Fibroblast of skin of scalp (primary cell): ENCODE data around the gene UGT3A2. TPM values are rescaled to one million over a fixed set of nuclear protein-coding genes. Genes with fewer than 3 reads are reported as not detected.

Source experiments
- DNase-seq: peaks from one replicate; pipeline ENCODE4 v3.0.0-alpha.2; 2013
- polyA plus RNA-seq, 2 experiments: library from polyadenylated mRNA; unstranded; fragments of 120-200 nt; gene quantifications; one replicate each; pipeline ENCODE4 v1.2.1, GENCODE V29; 2013; ENCODE audit not compliant: insufficient read length in 2 of 2

The UGT3A2 gene
- polyA plus RNA-seq (2013, experiment 1 of 2; ENCODE audit: insufficient read length) = 0.13 TPM
- polyA plus RNA-seq (2013, experiment 2 of 2; ENCODE audit: insufficient read length) = 0.25 TPM

- no peak for DNase-seq
These were observed at the start of gene UGT3A2 for GRCh38 chr5:36066540-36067210. Gene UGT3A2, minus strand, starts transcription at chr5:36066882. Its CDS starts 93 bp downstream, at chr5:36066789.

- no peak for DNase-seq
These were observed 44.6 kb upstream of the UGT3A2 start for GRCh38 chr5:36111238-36111637.

DNA sequence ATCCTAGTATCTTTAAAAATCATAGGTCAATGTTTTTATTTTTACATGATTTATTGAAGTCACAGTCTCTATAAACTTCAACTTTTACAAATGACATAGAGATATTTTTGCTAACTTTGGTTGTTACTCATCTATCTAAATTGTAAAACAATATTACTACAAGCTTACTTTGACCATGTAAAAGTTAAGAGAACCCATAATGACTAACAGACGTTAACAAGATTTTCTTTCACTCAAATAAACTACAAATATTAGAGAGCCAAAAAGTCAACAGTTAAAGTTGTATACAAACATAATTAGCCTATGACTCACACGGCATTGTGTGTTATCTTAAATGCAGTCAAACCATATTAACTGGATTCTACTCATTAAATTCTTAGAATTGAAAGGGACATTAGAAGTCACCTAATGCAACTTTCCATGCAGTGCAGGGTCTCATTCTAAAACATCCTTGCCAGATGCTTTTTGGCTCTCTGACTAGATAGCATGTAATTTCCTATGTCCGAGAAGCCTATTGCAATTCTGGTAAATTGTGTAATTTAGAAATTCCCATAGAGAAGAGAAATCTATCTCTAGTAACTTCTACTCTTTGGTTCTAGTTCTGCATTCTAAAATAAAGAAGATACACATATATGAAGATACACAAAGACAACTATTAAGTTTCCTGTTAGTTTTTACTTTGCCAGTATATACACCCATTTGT lies 42.2 kb upstream of the UGT3A2 start:
- DNase-seq = no peak

- no peak for DNase-seq
These were observed 39.1 kb upstream of the UGT3A2 start for GRCh38 chr5:36105819-36106218.

GRCh38 chr5:36099748-36100147 lies 33.1 kb upstream of the UGT3A2 start:
- DNase-seq = no peak

GRCh38 chr5:36096486-36096885 lies 29.8 kb upstream of the UGT3A2 start:
- DNase-seq = no peak

- peak; percentile 43 for DNase-seq
These were observed 23.3 kb upstream of the UGT3A2 start for GRCh38 chr5:36089989-36090388.

- DNase-seq = peak; percentile 58
These were observed 12.6 kb upstream of the UGT3A2 start for GRCh38 chr5:36079200-36079781.

DNA sequence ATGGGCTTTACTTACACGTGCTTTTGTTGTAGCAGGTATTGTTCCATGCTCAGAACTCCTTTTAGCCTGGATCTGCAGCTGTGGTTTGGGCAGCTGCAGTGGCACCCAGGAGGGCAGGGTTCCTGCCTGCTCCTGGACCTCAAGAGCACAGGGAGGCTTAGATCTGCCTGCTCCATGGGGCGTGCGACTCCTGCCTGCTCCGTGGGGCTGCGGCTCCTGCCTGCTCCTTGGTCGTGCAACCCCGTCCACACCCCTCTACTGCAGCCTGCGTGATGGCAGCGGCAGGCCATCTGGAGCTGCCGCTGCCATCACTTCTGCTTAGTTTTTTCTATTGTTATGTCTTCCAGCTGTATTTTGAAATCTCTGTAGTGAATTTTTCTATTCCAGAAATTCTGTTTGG lies 11.7 kb upstream of the UGT3A2 start:
- no peak for DNase-seq

DNA sequence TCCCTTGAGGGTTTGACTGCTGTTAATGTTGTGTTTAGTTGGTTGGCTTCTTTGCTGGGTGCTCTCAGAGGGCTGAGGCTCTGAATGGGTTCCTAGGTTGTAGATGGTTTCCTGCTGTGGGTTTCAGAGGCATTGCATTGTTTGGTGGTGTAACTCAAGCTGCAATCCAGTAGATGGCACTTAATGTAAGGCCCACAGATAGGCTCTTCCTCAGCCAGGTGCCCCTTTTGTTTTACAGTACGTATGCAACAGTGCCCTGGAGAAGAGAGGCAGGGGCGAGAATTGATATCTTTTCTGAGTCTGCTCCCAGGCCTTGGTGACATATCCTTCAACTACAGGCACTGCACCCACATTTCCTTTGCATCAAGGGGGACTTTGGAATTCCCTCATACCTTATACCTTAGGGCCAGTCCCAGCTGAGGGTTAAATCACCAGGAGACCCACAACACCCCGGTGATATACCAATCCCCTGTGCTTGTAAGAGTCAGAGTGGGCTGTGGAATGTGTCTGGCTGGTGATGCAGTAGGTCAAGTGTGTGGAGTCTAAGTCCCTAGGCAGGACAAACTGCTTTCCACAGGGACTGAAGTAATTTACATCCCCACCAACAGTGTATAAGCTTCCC lies 7.0 kb upstream of the UGT3A2 start:
- DNase-seq = no peak

- no peak for DNase-seq
These were observed 4.2 kb upstream of the UGT3A2 start for GRCh38 chr5:36070687-36071571.

GRCh38 chr5:36068751-36069281 lies 2.1 kb upstream of the UGT3A2 start:
- no peak for DNase-seq

GRCh38 chr5:36066001-36066539 lies 612 bp downstream of the UGT3A2 start:
- DNase-seq = no peak

GRCh38 chr5:36060420-36060887 lies 6.2 kb downstream of the UGT3A2 start:
- peak; percentile 64 for DNase-seq

GRCh38 chr5:36059571-36060419 lies 6.9 kb downstream of the UGT3A2 start:
- DNase-seq = peak; percentile 70

DNA sequence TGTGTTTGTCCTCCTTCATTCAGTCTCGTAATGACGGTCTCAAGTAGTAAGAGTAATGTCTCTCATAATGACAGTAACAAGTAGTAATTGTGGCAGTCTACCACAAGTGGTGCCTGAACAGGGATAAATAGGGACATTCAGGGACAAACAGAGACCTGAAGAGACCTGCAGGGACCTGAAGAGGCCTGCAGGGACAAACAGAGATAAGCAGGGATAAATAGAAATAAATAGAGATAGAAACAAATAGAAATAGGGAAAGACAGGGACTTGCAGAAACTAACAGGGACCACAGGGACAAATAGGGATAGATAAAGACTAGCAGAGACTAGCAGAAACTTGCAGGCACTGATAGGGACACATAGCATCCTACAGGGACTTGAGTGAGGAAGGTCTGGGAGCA lies 7.9 kb downstream of the UGT3A2 start:
- no peak for DNase-seq

GRCh38 chr5:36057386-36057785 lies 9.3 kb downstream of the UGT3A2 start:
- no peak for DNase-seq

GRCh38 chr5:36056422-36056821 lies 10.3 kb downstream of the UGT3A2 start:
- no peak for DNase-seq

DNA sequence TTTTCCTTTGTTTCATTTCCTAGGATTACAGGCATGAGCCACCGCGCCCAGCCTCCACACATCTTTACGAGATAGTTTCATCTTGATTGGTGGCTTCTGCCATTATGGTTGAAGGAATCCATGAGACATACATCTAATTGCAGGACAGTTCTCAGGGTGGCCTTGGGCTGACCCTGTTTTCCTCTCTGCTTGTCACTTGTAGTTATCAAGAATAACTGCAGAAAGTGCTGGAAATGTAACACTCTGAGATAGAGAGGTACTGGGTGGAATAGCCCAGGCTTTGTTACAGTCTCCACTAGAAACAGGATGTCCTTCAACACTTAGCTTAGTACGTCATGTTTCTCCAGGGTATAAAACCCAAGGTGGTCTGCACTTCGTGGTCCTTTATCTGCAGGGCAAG lies 10.7 kb downstream of the UGT3A2 start:
- no peak for DNase-seq

GRCh38 chr5:36054647-36055046 lies 12.0 kb downstream of the UGT3A2 start:
- DNase-seq = no peak

GRCh38 chr5:36052538-36052937 lies 14.1 kb downstream of the UGT3A2 start:
- DNase-seq = peak; percentile 4
